ENCODE results near the gene PHOSPHO1. TPM values are rescaled to one million over a fixed set of nuclear protein-coding genes. Genes with fewer than 3 reads are reported as not detected.

PHOSPHO1 gene
- total RNA-seq, 2 donors from 2014 or later: 0.95 TPM; not detected in 1

DNA sequence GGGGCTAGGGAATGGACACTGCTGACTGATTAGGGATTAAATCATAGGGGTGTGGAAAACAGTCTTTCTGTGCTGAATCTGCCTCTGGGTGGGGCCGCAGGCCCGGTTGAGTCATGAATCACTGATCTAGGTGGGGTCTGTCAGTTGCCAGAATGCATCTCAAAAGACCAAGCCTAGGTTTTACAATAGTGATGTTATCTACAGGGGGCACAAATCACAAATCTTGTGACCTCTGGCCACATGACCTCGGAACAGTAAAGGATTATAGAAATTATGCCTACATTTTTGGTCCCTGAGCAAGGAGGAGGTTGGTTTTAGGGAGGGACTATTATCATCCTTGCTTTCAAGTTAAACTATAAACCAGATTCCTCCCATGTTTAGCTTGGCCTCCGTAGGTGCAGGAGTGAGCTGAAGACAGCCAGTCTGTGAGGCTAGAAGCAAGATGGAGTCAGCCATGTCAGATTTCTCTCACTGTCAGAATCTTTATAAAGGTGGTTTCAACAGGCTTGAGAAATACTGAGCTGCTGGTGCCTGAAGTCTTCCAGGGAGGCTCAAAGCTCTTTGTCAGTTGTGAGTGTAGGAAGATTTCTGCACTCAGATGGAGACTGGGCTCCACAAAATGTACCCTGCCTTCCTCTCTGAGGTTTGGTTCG is 33.1 kb downstream of the PHOSPHO1 start:
- no peaks in the 10 kb centered on the region for H3K36me3 ChIP-seq
- TF ChIP-seq, protein P1, sequence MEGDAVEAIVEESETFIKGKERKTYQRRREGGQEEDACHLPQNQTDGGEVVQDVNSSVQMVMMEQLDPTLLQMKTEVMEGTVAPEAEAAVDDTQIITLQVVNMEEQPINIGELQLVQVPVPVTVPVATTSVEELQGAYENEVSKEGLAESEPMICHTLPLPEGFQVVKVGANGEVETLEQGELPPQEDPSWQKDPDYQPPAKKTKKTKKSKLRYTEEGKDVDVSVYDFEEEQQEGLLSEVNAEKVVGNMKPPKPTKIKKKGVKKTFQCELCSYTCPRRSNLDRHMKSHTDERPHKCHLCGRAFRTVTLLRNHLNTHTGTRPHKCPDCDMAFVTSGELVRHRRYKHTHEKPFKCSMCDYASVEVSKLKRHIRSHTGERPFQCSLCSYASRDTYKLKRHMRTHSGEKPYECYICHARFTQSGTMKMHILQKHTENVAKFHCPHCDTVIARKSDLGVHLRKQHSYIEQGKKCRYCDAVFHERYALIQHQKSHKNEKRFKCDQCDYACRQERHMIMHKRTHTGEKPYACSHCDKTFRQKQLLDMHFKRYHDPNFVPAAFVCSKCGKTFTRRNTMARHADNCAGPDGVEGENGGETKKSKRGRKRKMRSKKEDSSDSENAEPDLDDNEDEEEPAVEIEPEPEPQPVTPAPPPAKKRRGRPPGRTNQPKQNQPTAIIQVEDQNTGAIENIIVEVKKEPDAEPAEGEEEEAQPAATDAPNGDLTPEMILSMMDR (IDR thresholded peaks at IDR 0.05): no peak
- H3K9me3 ChIP-seq: no peaks in the 10 kb centered on the region
- H3K27ac ChIP-seq: no peak overlapping the region
- no peak for ATAC-seq (ENCODE audit: insufficient number of reproducible peaks, low FRiP score, low read depth)
- H3K4me3 ChIP-seq: no peak overlapping the region
- no peaks in the 10 kb centered on the region for H3K4me1 ChIP-seq (ENCODE audit: control insufficient read depth in 1 of 2, low read depth in 2 of 2)
- DNase-seq (ENCODE audit: low spot score): no peak
- no peaks in the 10 kb centered on the region for H3K27me3 ChIP-seq (replicated peaks; ENCODE audit: insufficient read depth)

GRCh38 chr17:49196520-49196919 is 34.1 kb downstream of the PHOSPHO1 start:
- no peak overlapping the region for H3K27ac ChIP-seq
- no peaks in the 10 kb centered on the region for H3K4me1 ChIP-seq (ENCODE audit: control insufficient read depth in 1 of 2, low read depth in 2 of 2)
- H3K9me3 ChIP-seq: no peaks in the 10 kb centered on the region
- no peaks in the 10 kb centered on the region for H3K27me3 ChIP-seq (replicated peaks; ENCODE audit: insufficient read depth)
- no peak for DNase-seq (ENCODE audit: low spot score)
- no peak overlapping the region for H3K4me3 ChIP-seq
- H3K36me3 ChIP-seq: no peaks in the 10 kb centered on the region
- ATAC-seq (ENCODE audit: insufficient number of reproducible peaks, low FRiP score, low read depth): no peak
- TF ChIP-seq, protein P1 (IDR thresholded peaks at IDR 0.05): no peak

DNA sequence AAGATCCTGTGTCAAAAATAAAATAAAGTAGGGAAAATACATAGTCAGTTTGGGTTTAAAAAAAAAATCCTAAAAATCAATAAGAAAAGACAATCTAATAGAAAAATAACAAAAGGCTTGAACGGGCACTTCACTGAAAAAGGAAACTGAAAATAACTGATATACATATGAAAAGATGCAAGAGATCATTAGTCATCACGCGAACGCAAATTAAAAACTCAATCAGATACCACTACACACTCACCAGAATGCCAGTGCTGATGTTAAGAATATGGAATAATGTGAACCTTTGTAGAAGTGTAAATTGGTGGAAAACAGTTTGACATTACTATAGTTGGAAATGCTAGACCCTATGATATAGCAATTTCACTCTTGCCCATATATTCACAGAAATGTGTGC is 34.8 kb downstream of the PHOSPHO1 start:
- Histone ChIP-seq H3K27me3 (replicated peaks; ENCODE audit: insufficient read depth) (no peaks in the 10 kb centered on the region), H3K27ac (no peak overlapping the region), H3K36me3 (no peaks in the 10 kb centered on the region), H3K4me1 (ENCODE audit: control insufficient read depth in 1 of 2, low read depth in 2 of 2) (no peaks in the 10 kb centered on the region), H3K9me3 (no peaks in the 10 kb centered on the region), H3K4me3 (no peak overlapping the region)
- TF ChIP-seq, protein P1 (IDR thresholded peaks at IDR 0.05): no peak
- ATAC-seq (ENCODE audit: insufficient number of reproducible peaks, low FRiP score, low read depth) (no peak), DNase-seq (ENCODE audit: low spot score) (no peak)

DNA sequence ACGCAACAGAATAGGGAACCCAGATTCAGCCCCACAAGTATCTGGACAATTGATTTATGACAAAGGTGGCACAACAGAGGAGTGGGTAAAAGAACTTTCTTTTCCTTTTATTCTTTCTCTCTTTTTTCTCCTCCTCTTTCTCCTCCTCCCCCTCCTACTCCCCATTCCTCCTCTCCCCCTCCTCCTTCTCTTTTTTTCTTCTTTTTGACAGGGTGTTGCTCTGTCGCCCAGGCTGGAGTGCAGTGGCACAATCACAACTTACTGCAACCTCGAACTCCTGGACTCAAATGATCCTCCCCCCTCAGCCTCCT is 36.3 kb downstream of the PHOSPHO1 start:
- no peaks in the 10 kb centered on the region for H3K36me3 ChIP-seq
- no peaks in the 10 kb centered on the region for H3K27me3 ChIP-seq (replicated peaks; ENCODE audit: insufficient read depth)
- no peaks in the 10 kb centered on the region for H3K4me1 ChIP-seq (ENCODE audit: control insufficient read depth in 1 of 2, low read depth in 2 of 2)
- ATAC-seq (ENCODE audit: insufficient number of reproducible peaks, low FRiP score, low read depth): no peak
- H3K4me3 ChIP-seq: peak overlapping the region; percentile 89
- DNase-seq (ENCODE audit: low spot score): no peak
- H3K9me3 ChIP-seq: no peaks in the 10 kb centered on the region
- TF ChIP-seq, protein P1 (IDR thresholded peaks at IDR 0.05): no peak
- H3K27ac ChIP-seq: no peak overlapping the region

- DNase-seq (ENCODE audit: low spot score): no peak
- H3K27ac ChIP-seq: peak overlapping the region; percentile 93 to 99
- H3K27me3 ChIP-seq (replicated peaks; ENCODE audit: insufficient read depth): no peaks in the 10 kb centered on the region
- TF ChIP-seq, protein P1 (IDR thresholded peaks at IDR 0.05): no peak
- H3K9me3 ChIP-seq: no peaks in the 10 kb centered on the region
- H3K4me1 ChIP-seq (ENCODE audit: control insufficient read depth in 1 of 2, low read depth in 2 of 2): no peaks in the 10 kb centered on the region
- H3K36me3 ChIP-seq: no peaks in the 10 kb centered on the region
- ATAC-seq (ENCODE audit: insufficient number of reproducible peaks, low FRiP score, low read depth): no peak
- H3K4me3 ChIP-seq: peak overlapping the region; percentile 89
Observed at GRCh38 chr17:49193513-49194296, 36.9 kb downstream of the PHOSPHO1 start.
